ENCODE results near the gene DAPL1. TPM values are rescaled to one million over a fixed set of nuclear protein-coding genes. Genes with fewer than 3 reads are reported as not detected.

Gene DAPL1
- total and polyA plus RNA-seq, 2 experiments from 2014 or later = not detected

- H3K4me1 ChIP-seq (ENCODE audit: low read depth) = peaks cover 6% of the 10 kb centered on the region
- peak in 1 of 2 donors; percentile 67 for DNase-seq (ENCODE audit: low read depth in 1 of 2, low spot score in 1 of 2)
These were observed 33.5 kb downstream of the DAPL1 start for GRCh38 chr2:158828378-158829164.

GRCh38 chr2:158829167-158829566, 34.0 kb downstream of the DAPL1 start:
- Histone ChIP-seq H3K9me3 (ENCODE audit: low read depth) (no peaks in the 10 kb centered on the region), H3K36me3 (no peaks in the 10 kb centered on the region), H3K27me3 (no peaks in the 10 kb centered on the region), H3K4me1 (ENCODE audit: low read depth) (peaks cover 6% of the 10 kb centered on the region), H3K4me3 (no peak overlapping the region), H3K27ac (no peak overlapping the region)
- TF ChIP-seq CTCF (IDR thresholded peaks at IDR 0.05; ENCODE audit: low read depth, low read length) = no peak
- DNase-seq (ENCODE audit: low read depth in 1 of 2, low spot score in 1 of 2) = no peak

More at GRCh38 chr2:158828378-158829164, 33.5 kb downstream of the DAPL1 start:
- Histone ChIP-seq H3K9me3 (ENCODE audit: low read depth) (no peaks in the 10 kb centered on the region), H3K27ac (no peak overlapping the region), H3K36me3 (no peaks in the 10 kb centered on the region), H3K27me3 (no peaks in the 10 kb centered on the region), H3K4me3 (no peak overlapping the region)
- TF ChIP-seq CTCF (IDR thresholded peaks at IDR 0.05; ENCODE audit: low read depth, low read length) = no peak

- no peak for DNase-seq (ENCODE audit: low read depth in 1 of 2, low spot score in 1 of 2)
- no peak for TF ChIP-seq CTCF (IDR thresholded peaks at IDR 0.05; ENCODE audit: low read depth, low read length)
These were observed 35.1 kb downstream of the DAPL1 start for GRCh38 chr2:158830201-158830600.

GRCh38 chr2:158835431-158835830, 40.3 kb downstream of the DAPL1 start:
- Histone ChIP-seq H3K4me3 (no peak overlapping the region), H3K27ac (no peak overlapping the region), H3K27me3 (no peaks in the 10 kb centered on the region), H3K4me1 (ENCODE audit: low read depth) (no peaks in the 10 kb centered on the region), H3K9me3 (ENCODE audit: low read depth) (no peaks in the 10 kb centered on the region), H3K36me3 (no peaks in the 10 kb centered on the region)
- peak in 1 of 2 donors; percentile 21 for DNase-seq (ENCODE audit: low read depth in 1 of 2, low spot score in 1 of 2)
- TF ChIP-seq CTCF (IDR thresholded peaks at IDR 0.05; ENCODE audit: low read depth, low read length) = no peak

More at GRCh38 chr2:158830201-158830600, 35.1 kb downstream of the DAPL1 start:
- Histone ChIP-seq H3K36me3 (no peaks in the 10 kb centered on the region), H3K9me3 (ENCODE audit: low read depth) (no peaks in the 10 kb centered on the region), H3K4me1 (ENCODE audit: low read depth) (peaks cover 6% of the 10 kb centered on the region), H3K4me3 (no peak overlapping the region), H3K27ac (no peak overlapping the region), H3K27me3 (no peaks in the 10 kb centered on the region)

- no peak for DNase-seq (ENCODE audit: low read depth in 1 of 2, low spot score in 1 of 2)
- H3K27ac ChIP-seq = no peak overlapping the region
- TF ChIP-seq CTCF (IDR thresholded peaks at IDR 0.05; ENCODE audit: low read depth, low read length) = no peak
- H3K4me1 ChIP-seq (ENCODE audit: low read depth) = no peaks in the 10 kb centered on the region
- no peaks in the 10 kb centered on the region for H3K36me3 ChIP-seq
- H3K9me3 ChIP-seq (ENCODE audit: low read depth) = no peaks in the 10 kb centered on the region
- no peak overlapping the region for H3K4me3 ChIP-seq
- no peaks in the 10 kb centered on the region for H3K27me3 ChIP-seq
These were observed 42.5 kb downstream of the DAPL1 start for GRCh38 chr2:158837645-158838044.
